Activated T-cell treated with anti-CD3 and anti-CD28 coated beads for 4 hours (primary cell): ENCODE results near the gene ARHGDIB.

Experiments used
- DNase-seq: peaks from one replicate; pipeline ENCODE4 v3.0.0-alpha.2; 2020

The ARHGDIB gene

GRCh38 chr12:14923944-14924343, 37.5 kb downstream of the ARHGDIB start:
- DNase-seq = no peak

GRCh38 chr12:14921218-14921617, 40.2 kb downstream of the ARHGDIB start:
- DNase-seq = no peak

- no peak for DNase-seq
Measured at GRCh38 chr12:14920475-14921126, 40.8 kb downstream of the ARHGDIB start.

- DNase-seq = no peak
Measured at GRCh38 chr12:14919455-14919854, 41.9 kb downstream of the ARHGDIB start.

GRCh38 chr12:14915736-14916135, 45.7 kb downstream of the ARHGDIB start:
- no peak for DNase-seq

GRCh38 chr12:14913381-14913781, 48.0 kb downstream of the ARHGDIB start:
- DNase-seq = no peak

GRCh38 chr12:14911131-14911530, 50.3 kb downstream of the ARHGDIB start:
- DNase-seq = no peak

- DNase-seq = no peak
Measured at GRCh38 chr12:14910090-14910915, 51.1 kb downstream of the ARHGDIB start.

GRCh38 chr12:14907953-14908352, 53.4 kb downstream of the ARHGDIB start:
- no peak for DNase-seq

GRCh38 chr12:14906114-14906513, 55.3 kb downstream of the ARHGDIB start:
- no peak for DNase-seq

GRCh38 chr12:14905269-14906004, 56.0 kb downstream of the ARHGDIB start:
- no peak for DNase-seq

GRCh38 chr12:14904854-14905253, 56.5 kb downstream of the ARHGDIB start:
- no peak for DNase-seq

GRCh38 chr12:14903386-14904098, 57.9 kb downstream of the ARHGDIB start:
- DNase-seq = no peak

GRCh38 chr12:14902465-14902864, 58.9 kb downstream of the ARHGDIB start:
- DNase-seq = no peak

- no peak for DNase-seq
Measured at GRCh38 chr12:14901228-14901562, 60.2 kb downstream of the ARHGDIB start.

- no peak for DNase-seq
Measured at GRCh38 chr12:14900521-14901227, 60.7 kb downstream of the ARHGDIB start.

- DNase-seq = no peak
Measured at GRCh38 chr12:14896521-14897169, 64.8 kb downstream of the ARHGDIB start.

GRCh38 chr12:14893506-14894250, 67.7 kb downstream of the ARHGDIB start:
- no peak for DNase-seq

GRCh38 chr12:14892726-14893505, 68.5 kb downstream of the ARHGDIB start:
- DNase-seq = no peak
